Right lung (tissue), 5 donors: ENCODE results near the gene AKR1C8. TPM values are rescaled to one million over a fixed set of nuclear protein-coding genes. Genes with fewer than 3 reads are reported as not detected.
"Not testable (repeated sequence)": the region's sequence is repeated elsewhere in the genome, so short reads cannot be mapped to it uniquely, and the experiment has no call there.

Source experiments
- DNase-seq, 2 donors: peaks; one replicate each; pipeline ENCODE4 v3.0.0-alpha.2; 2013
- polyA plus RNA-seq, 5 donors: library from polyadenylated mRNA; unstranded; fragments of 120-200 nt; gene quantifications; one replicate each; pipeline versions ENCODE4 v1.2.1 to v1.2.3, GENCODE V29; 2013; ENCODE audit warnings: inconsistent platforms in 1 of 5, low replicate concordance in 1 of 5; ENCODE audit not compliant: insufficient read length in 5 of 5, insufficient read depth in 1 of 5

Gene AKR1C8
- polyA plus RNA-seq, 5 donors = not detected

GRCh38 chr10:5168897-5169420 lies 16.0 kb downstream of the AKR1C8 start:
- no peak for DNase-seq

DNA sequence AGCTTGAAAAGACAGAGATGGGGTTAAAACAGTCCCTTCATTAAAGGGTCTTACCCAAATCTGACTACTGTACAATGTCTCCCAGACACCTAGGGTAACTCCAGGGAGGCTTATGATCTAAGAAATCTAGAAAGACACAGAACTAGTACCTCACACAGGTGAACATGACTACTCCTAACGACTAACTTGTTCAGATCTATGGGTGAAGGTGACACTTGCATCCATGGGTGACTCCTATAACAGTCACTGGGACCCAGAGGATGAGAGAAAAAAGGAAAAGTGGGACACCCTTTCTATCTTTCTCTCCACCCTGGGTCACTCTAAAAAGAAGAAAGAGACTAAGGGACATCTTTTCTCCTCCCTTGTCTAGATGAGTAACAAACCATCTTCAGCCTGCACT lies 19.2 kb downstream of the AKR1C8 start:
- no peak for DNase-seq

DNA sequence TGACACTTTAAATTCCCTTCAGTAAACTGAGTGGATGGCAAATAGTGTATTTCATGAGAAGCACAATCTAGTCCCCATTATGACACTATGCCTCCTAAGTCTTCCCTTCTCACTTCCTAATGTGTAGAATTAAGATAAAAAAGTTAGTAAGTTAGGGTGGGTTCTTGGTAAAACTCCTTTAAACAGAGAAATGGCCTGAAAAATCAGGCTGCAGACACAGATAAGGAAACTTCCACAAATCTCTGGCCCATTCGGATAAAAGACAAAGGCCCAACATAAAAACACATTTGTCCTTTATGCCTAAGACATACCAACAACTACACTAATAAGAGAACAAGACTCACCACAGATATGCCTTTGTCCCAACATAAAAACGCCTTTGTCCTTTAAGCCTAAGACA lies 21.5 kb downstream of the AKR1C8 start:
- no peak for DNase-seq

DNA sequence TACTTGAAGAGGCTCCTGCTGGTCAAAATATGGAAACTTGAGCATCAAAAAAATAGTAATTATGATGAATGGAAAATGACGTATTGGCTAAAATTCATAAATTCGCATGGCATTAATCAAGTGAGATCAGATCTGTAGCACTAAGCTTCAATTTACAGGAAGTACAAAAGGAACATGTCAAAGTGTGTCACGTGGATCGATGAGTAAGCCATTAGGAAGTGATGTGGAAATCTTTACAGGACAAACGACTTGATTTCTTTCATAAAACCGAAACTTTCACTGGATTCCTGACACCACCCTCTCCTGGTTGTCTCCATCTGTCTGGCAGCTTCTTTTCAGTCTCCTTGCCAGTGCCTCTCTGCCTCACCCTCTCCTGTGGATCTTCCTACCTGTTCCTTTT lies 25.8 kb downstream of the AKR1C8 start:
- no peak for DNase-seq

GRCh38 chr10:5157501-5157900 lies 27.4 kb downstream of the AKR1C8 start:
- DNase-seq = no peak

GRCh38 chr10:5155951-5156350 lies 29.0 kb downstream of the AKR1C8 start:
- no peak for DNase-seq

DNA sequence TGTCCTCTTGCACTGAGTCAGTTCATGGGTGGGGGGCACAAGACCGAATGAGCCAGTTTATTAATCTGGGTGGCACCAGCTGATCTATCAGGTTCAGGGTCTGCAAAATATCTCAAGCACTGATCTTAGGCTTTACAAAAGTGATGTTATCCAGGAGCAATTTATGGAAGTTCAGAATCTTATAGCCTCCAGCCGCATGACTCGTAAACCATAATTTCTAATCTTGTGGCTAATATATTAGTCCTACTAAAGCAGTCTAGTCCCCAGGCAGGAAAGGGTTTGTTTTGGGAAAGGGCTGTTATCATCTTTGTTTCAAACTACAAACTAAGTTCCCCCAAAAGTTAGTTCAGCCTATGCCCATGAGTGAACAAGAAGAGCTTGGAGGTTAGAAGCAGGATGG lies 33.9 kb downstream of the AKR1C8 start:
- no peak for DNase-seq

DNA sequence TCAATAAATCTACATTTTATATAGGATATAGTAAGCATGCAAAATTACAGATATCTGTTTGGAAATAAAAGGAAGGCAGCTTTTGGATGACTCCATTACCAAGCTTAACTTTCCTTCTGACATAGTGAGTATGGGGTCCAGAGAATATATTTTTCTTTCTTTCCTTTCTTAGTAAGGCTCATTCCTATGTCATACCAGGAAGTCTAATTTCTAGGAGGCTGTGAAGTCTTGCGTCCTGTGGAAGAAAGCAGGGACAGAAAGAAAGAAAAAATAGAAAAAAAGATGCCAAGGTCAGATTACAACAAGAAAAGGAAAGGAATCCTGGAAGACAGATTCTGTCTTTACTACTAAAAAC lies 36.3 kb downstream of the AKR1C8 start:
- no peak for DNase-seq

GRCh38 chr10:5147981-5148677 lies 36.8 kb downstream of the AKR1C8 start:
- DNase-seq = no peak

DNA sequence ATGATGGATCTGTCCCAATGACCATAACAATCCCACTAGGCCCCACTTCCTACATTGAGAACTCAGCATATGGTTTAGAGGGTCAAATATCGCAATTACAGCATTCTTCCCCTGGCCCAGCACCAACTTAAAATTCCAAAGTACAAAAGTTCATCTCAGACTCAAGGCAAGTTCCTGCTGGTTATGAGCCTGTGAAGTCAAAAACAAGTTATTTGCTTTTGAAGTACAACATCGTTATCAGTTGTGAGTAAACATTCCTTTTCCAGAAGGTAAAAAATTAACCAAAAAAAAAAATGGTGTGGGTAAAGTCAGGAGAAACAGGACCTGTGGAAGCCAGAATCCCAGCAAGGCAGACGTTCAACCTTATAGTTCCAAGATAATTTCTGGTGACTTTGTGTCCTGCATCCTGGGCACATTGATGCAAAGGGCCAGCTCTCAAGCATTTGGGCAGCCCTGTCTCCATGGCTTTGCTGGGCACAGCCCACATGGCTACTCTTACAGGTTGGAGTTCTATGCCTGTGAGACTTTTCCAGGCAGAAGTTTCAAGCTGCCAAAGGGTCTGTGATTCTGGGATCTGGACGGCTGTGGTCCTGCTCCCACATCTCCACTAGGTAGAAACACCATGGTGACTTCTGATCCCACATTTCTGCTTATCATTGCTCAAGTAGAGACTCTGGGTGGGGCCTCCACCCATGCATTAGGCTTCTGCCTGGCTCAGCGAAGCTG lies 37.5 kb downstream of the AKR1C8 start:
- DNase-seq = no peak

GRCh38 chr10:5146920-5147254 lies 38.1 kb downstream of the AKR1C8 start:
- DNase-seq = no peak

- DNase-seq = no peak
These were observed 41.8 kb downstream of the AKR1C8 start for GRCh38 chr10:5143137-5143536.

- no peak for DNase-seq
These were observed 42.8 kb downstream of the AKR1C8 start for GRCh38 chr10:5142199-5142598.

- not testable (repeated sequence) for DNase-seq
These were observed 47.3 kb downstream of the AKR1C8 start for GRCh38 chr10:5137699-5138098.

- DNase-seq = no peak
These were observed 48.4 kb downstream of the AKR1C8 start for GRCh38 chr10:5136468-5137087.

DNA sequence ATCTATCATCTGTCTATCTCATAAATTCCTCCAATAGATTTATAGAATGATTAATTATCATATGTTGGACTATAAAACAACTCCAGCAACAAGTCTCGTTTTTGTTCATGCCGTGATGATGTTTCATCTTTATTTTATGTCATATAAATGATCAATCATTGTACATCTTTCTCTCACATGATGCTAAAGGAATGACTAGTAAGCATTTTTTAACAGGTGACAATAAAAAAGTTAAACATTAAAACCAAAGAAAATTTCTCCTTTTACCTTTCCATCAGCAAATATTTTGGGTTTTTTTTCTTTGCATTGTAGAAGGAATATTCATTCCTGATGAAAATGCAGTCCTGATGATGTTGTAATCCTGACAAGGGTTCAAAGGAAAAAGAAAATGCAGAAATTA lies 49.4 kb downstream of the AKR1C8 start:
- no peak for DNase-seq

DNA sequence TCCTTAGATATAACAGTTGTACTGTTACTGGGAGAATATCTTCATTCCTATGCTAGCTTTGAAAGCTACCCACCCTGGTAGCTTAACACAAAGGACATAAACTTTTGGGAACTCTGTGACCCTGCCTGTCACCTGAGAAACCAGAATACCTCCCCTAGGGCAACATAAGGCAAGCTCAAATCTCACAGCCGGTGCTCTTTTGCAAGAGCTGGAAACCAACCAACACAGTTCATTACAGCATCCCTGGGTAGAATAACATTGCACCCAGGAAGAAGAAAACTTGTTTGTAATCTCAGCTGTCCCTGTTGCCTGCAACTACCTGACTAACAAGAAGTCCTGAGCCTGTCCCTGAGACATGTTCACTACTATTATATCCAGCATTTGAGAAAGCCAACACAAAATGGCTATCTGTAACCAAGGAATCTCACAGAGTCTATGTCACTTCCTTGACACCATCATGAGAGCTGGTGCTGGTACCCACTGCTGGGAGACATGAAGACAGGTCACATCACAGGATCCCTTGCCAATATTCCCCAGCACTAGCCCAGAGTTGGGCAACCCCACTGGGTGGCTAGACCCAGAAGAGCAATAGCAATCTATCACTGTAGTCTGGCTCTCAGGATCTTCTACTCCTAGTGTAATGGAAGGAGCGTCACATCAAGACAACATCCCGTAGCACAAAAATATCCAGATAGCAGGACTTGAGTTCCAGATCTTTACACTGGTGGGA lies 59.5 kb downstream of the AKR1C8 start:
- no peak for DNase-seq

DNA sequence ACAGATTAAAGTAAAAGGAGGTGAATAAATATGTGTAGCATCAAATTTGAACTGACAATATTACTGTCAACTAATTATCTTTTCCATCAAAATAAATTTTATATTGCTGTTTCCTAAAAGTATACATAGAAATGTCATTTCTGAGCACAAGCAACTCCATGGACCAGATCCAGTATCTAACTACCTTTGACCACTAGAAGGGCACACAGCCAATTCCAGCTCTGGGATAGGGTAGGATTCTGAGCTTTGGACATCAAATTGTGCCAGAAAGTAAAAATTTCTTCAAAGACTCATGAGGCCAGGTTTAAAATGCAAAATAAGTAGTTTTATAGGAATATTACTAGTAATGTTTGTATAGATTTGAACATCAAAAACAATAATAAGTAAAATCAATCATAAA lies 61.1 kb downstream of the AKR1C8 start:
- no peak for DNase-seq

- not testable (repeated sequence) for DNase-seq
These were observed 65.0 kb downstream of the AKR1C8 start for GRCh38 chr10:5119997-5120396.

GRCh38 chr10:5117026-5117425 lies 67.9 kb downstream of the AKR1C8 start:
- DNase-seq = no peak

GRCh38 chr10:5116621-5117020 lies 68.3 kb downstream of the AKR1C8 start:
- no peak for DNase-seq

DNA sequence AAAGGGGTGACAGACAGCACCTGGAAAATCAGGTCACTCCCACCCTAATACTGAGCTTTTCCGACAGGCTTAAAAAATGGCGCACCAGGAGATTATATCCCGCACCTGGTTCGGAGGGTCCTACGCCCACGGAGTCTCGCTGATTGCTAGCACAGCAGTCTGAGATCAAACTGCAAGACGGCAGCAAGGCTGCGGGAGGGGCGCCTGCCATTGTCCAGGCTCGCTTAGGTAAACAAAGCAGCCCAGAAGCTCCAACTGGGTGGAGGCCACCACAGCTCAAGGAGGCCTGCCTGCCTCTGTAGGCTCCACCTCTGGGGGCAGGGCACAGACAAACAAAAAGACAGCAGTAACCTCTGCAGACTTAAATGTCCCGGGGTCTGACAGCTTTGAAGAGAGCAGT lies 75.1 kb downstream of the AKR1C8 start:
- not testable (repeated sequence) for DNase-seq
